Left renal cortex interstitium (tissue), 4 donors: ENCODE measurements around the gene TRMT11. TPM values are rescaled to one million over a fixed set of nuclear protein-coding genes. Genes with fewer than 3 reads are reported as not detected.
"Not testable (repeated sequence)": the region's sequence is repeated elsewhere in the genome, so short reads cannot be mapped to it uniquely, and the experiment has no call there.

ENCODE experiments used
- DNase-seq, 4 donors: peaks; one replicate each; pipeline ENCODE4 v3.0.0-alpha.2; 2013; ENCODE audit warnings: low read depth in 4 of 4, low spot score in 2 of 4, missing footprints in 1 of 4
- polyA plus RNA-seq, 4 donors: library from polyadenylated mRNA; unstranded; fragments of 120-200 nt; gene quantifications; one replicate each; pipeline ENCODE4 v1.2.1, GENCODE V29; 2013; ENCODE audit not compliant: insufficient read length in 4 of 4

The TRMT11 gene
- polyA plus RNA-seq, 4 donors = 26.3 to 35.3 (median 32.1) TPM

GRCh38 chr6:126040394-126040793 is 54.1 kb downstream of the TRMT11 start:
- no peak for DNase-seq

- no peak for DNase-seq
Observed at GRCh38 chr6:126040826-126041225, 54.5 kb downstream of the TRMT11 start.

- no peak for DNase-seq
Observed at GRCh38 chr6:126041516-126041915, 55.2 kb downstream of the TRMT11 start.

DNA sequence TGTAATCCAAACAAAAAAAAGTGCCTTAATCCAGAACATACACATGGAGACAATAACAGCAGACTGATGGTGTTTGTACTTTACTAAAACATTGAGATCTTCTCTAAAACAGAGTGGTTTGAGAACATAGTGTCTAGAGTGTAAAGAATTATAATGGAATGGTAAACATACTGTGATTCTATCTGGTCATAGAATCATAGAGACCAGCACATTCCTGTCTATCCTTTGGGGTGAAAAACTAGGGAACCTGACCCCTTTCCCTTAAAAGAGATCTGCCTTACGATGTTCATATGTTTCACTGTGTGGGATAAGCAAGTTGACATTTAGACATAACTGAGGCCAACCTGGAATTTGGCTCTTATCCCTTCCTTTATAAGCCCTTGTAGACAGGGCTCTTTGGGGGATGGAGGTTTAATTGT is 55.7 kb downstream of the TRMT11 start:
- DNase-seq = no peak

DNA sequence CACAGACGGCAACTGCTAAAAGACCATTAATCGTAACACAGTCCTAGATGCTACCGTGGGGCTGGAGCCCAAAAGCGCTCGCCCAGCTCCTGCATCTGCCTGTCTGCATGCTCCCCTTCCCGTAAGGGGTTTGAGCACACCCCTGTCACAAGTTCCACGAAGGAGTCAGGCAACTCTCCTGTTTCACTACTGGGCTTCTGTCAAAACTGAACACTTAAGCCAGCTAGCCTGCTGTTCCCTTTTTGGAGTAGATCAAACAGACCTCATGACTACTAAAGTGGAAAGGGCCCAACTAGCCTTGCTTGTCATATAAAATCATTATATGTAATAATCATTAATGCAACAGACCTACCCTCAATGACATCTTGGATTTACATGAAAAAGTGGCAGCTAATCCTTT is 61.3 kb downstream of the TRMT11 start:
- DNase-seq = no peak

DNA sequence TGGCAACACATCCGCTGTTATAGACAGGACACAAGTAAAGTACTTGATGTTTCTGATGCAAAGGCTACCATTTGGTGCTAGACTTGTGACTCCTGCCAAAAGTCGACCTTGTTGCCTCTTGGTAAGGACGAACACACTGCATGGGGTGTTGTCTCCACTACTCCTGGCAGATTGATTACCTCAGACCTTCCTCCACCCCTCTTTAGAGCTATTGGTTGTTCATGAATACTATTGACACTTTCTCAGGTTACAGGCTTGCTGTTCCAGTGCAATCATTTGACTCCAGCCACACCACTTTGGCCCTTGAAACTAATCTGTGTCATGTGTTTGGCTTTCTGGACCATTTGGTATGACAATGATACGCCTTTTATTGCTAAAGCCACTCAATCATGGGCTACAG is 62.3 kb downstream of the TRMT11 start:
- DNase-seq = no peak

DNA sequence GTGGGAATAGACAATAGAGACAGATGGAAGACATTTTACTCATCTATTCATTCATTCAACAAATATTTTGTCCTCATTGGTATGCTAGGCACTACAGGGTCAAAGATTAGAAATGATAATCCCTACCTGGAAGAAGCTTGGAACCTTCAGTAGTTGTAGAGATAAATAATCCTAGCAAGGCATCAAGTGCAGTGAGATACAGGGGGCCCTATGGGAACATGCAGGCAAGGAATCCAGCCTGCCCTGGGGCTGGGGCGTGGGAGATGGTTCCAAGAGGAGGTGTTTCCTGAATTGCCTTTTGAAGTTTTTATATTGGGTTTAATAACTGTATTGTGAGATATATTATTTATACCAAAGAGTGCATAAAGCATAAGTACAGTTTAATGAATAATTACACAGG is 64.5 kb downstream of the TRMT11 start:
- DNase-seq = no peak

- no peak for DNase-seq
Observed at GRCh38 chr6:126051791-126052190, 65.5 kb downstream of the TRMT11 start.

DNA sequence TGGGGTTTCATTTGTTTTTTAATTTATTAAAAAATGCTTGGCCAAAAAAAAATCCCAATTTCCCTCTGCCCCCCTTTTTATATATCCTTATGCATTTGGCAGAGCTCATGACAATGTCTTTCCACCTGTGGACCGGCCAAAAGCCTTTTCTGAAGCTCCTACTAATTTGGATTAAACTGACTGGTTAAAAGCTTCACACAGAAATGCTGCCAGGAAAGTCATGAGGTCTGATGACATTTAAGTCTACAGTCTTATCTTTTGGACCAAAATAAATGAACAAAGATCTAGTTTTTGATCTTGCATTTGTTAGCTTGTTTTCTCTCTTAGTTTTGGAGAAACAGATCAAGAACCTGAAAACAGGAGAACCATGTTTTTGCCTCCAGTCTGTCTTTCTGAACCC is 66.1 kb downstream of the TRMT11 start:
- no peak for DNase-seq

- no peak for DNase-seq
Observed at GRCh38 chr6:126054258-126054702, 67.9 kb downstream of the TRMT11 start.

DNA sequence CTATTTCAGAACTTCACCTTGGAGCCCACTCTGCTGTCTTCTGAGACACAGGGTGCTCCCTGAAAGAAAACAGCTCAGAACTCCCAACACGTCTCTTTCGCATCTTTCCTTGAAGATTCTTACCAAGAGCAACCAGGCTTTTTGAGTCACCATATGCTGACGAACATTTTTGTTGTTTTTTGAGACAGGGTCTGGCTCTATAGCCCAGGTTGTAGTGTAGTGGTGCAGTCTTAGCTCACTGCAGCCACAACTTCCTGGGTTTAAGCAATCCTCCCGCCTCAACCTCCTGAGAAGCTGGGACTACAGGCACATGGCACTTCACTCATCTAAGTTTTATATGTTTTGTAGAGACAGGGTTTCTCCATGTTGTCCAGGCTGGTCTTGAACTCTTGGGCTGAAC is 68.5 kb downstream of the TRMT11 start:
- no peak for DNase-seq

DNA sequence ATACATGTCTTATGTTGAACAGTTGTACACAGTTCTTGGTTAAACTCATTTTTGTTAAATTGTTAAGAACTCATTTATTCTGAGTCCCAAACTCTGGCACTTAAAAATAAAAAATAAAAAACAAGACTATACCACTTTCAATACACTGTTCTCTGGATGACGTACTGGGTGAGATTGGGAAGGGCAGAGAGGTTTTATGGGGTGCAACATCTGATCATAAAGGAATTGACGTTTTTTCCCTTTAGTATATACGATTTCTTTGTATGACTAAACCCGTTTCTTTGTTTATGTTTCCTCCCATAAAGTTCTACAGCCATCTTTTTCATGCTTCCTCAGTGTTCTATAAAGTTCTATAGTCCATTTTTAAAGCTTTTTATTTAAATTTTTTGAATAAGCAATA is 69.1 kb downstream of the TRMT11 start:
- DNase-seq = no peak

- DNase-seq = no peak
Observed at GRCh38 chr6:126056355-126057004, 70.1 kb downstream of the TRMT11 start.

DNA sequence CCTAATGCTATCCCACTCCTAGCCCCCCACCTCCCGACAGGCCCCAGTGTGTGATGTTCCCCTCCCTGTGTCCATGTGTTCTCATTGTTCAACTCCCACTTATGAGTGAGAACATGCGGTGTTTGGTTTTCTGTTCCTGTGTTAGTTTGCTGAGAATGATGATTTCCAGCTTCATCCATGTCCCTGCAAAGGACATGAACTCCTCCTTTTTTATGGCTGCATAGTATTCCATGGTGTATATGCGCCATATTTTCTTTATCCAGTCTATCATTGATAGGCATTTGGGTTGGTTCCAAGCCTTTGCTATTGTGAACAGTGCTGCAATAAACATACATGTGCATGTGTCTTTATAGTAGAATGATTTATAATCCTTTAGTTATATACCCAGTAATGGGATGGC is 71.7 kb downstream of the TRMT11 start:
- not testable (repeated sequence) for DNase-seq

GRCh38 chr6:126060400-126060799 is 74.1 kb downstream of the TRMT11 start:
- no peak for DNase-seq

DNA sequence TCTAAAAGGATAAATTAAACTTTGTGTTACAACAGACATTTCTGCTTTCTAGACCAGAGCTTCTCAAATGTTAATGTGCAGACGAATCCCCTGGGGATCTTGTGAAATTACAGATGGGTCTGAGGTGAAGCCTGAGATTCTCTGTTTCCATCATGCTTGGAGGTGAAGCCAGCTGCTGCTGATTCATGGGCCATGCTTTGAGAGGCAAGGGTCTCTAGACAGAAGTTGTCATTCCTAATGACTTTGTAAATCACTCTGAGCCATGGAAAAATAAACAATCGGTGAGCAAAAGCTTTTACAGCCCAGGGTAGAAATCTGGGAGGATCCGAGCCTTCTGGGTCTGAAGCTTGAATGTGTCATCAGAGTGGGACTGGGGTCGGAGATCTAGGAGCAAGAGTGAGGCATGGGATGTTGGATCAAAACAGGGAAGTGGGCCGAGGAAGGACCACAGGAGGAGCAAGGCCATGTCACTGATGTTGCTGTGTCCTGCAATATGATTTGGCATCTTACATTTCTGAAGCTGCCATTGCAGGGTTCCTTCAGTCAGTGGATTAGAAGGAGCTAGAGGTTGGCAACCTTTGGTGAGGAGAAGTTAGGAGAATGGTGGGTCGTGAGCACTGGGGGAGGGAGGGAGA is 77.3 kb downstream of the TRMT11 start:
- peak in 1 of 4 donors; percentile 41 for DNase-seq

DNA sequence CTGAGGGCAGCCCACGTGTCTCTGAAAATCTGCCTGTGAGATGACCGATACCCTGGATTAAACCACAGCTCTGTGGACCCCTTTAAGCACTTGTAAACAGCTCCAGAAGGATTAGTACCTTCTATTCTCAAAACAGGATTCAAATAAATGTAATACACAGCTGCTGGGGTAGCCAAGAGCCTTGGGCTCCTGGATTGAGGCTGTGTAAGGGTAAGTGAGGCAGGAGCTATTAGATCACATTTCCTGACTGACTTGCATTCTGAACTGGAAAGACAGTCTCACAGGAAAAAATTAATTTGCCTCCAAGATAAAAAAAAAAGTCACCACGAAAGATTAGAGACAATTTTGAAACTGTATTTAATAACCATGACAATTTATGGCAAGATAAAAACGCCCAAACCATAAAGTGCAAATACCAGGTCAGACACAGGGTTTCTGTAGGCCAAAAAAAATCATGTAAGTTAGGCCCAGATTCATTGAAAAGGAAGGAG is 78.0 kb downstream of the TRMT11 start:
- no peak for DNase-seq

DNA sequence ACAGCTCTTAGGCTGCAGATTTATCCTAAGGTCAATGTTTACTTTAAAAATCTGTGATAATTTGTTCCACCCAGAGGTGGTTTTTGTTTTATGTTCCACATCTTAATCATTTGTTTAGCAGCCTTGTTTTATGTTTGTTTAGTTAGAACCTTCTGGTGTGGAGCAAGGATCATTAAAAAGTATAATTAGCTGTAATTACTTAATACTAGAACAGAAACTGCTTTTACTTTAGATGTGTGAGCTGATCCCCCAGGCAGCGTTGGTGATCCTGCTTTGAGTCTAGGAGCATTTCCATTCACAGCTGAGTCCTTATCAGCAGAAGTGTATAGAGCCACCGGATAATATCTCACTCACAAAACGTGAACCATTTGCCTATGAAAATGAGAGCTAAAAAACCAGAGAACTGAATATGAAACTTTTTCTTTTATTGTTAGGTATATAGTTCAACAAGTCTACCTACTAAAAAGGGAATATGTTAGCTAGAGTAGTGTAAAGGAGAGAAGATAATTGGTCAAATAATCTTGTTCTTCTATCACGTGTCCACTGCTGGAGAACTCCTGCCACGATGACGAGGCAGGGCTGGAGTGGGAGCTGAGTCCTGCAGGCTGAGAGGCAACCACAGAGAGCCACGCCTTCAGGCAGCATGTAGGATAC is 78.5 kb downstream of the TRMT11 start:
- DNase-seq = no peak

- DNase-seq = no peak
Observed at GRCh38 chr6:126066053-126067048, 80.0 kb downstream of the TRMT11 start.

DNA sequence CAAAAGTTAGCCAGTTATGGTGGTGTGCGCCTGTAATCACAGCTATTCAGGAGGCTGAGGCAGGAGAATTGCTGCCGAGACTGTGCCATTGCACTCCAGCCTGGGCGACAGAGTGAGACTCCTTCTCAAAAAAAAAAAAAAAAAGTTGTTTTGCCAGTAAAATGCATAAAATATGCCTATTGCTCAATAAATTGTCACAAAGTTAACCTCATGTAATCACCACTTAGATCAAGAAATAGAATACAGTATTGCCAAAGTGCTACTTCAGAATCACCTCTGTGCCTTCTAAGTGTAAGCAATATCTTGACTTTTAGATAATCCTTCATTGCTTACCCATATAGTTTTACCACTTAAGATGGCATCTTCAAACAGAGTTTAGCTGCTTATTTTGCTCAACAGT is 80.7 kb downstream of the TRMT11 start:
- DNase-seq = no peak

DNA sequence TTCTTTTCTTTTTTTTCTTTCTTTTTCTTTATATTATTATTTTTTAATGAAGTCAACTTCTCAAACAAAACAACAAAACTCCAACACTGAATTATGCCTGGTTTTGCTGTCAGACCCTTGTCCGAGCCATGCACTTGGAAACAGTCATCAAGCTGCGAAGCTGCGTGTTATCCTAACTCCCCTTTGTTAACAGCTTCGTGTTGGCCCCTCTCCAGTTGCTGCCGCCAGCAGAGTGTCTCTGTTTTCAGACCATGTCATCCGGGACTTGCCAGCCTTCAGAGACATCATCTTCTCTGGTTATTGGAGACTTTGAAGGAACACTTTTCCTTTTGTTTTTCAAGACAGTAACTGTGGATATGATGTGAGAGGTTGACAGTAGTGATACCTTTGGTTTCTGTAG is 83.1 kb downstream of the TRMT11 start:
- no peak for DNase-seq
